Ascending aorta (tissue), 2 donors: ENCODE results near the gene DAAM2. TPM values are rescaled to one million over a fixed set of nuclear protein-coding genes. Genes with fewer than 3 reads are reported as not detected.

Experiments used
- DNase-seq, 2 donors: peaks; one replicate each; pipeline ENCODE4 v3.0.0-alpha.2; 2019; ENCODE audit warnings: low spot score in 2 of 2
- H3K27ac ChIP-seq, 2 donors: fragments of 200-600 bp; sonication (generic); one replicate each; pipeline ENCODE4 v1.5.1; 2016 to 2017; ENCODE audit warnings: mild to moderate bottlenecking in 1 of 2
- H3K27me3 ChIP-seq: fragments of 200-600 bp; sonication (generic); one replicate; pipeline ENCODE4 v1.5.1; 2017
- H3K36me3 ChIP-seq, 2 donors: fragments of 200-600 bp; sonication (generic); one replicate each; pipeline ENCODE4 v1.5.1; 2016
- H3K4me1 ChIP-seq, 2 donors: fragments of 200-600 bp; sonication (generic); one replicate each; pipeline ENCODE4 v1.5.1; 2016 to 2017; ENCODE audit warnings: mild to moderate bottlenecking in 1 of 2
- H3K4me3 ChIP-seq, 2 donors: fragments of 200-600 bp; sonication (generic); one replicate each; pipeline ENCODE4 v1.5.1; 2016 to 2017; ENCODE audit warnings: mild to moderate bottlenecking in 1 of 2
- H3K9me3 ChIP-seq, 2 donors: fragments of 200-600 bp; sonication (generic); one replicate each; pipeline ENCODE4 v1.5.1; 2016
- CTCF ChIP-seq, 3 experiments: fragments of 200-600 bp in 2 of 3; fragments of 450-650 bp in 1 of 3; sonication (generic) in 2 of 3; IDR thresholded peaks; one replicate each; pipeline ENCODE4 v1.5.1; 2016 to 2019; ENCODE audit warnings: antibody characterized with exemption in 3 of 3, mild to moderate bottlenecking in 1 of 3, moderate library complexity in 1 of 3
- intact Hi-C: fragments of 100-400 bp; cut with DNase I; formaldehyde crosslinking; loops from one replicate; pipeline ENCODE4 v1.15.1; 2023
- total RNA-seq: library from RNA; depleted of rRNA; stranded (reverse); fragments of >200 nt; gene quantifications from one replicate; pipeline ENCODE4 v1.1.0, GENCODE V29; 2016

Gene DAAM2
- total RNA-seq, 1 donor from 2014 or later: 44.0 TPM

GRCh38 chr6:39769012-39769411 is 23.2 kb upstream of the DAAM2 start:
- no peaks in the 10 kb centered on the region for H3K9me3 ChIP-seq
- peaks cover 0 to 5% of the 10 kb centered on the region in 2 donors for H3K4me1 ChIP-seq
- intact Hi-C loops: no loop called here
- H3K27ac ChIP-seq: no peak overlapping the region
- no peak overlapping the region for H3K4me3 ChIP-seq
- DNase-seq: no peak
- H3K27me3 ChIP-seq: no peaks in the 10 kb centered on the region
- H3K36me3 ChIP-seq: no peaks in the 10 kb centered on the region
- no peak for TF ChIP-seq CTCF (IDR thresholded peaks at IDR 0.05)

GRCh38 chr6:39770446-39770845 is 21.7 kb upstream of the DAAM2 start:
- no peaks in the 10 kb centered on the region for H3K36me3 ChIP-seq
- no peaks in the 10 kb centered on the region for H3K9me3 ChIP-seq
- no peak overlapping the region for H3K4me3 ChIP-seq
- H3K27me3 ChIP-seq: no peaks in the 10 kb centered on the region
- no peak for TF ChIP-seq CTCF (IDR thresholded peaks at IDR 0.05)
- intact Hi-C loops: no loop called here
- no peak for DNase-seq
- peaks cover 0 to 5% of the 10 kb centered on the region in 2 donors for H3K4me1 ChIP-seq
- no peak overlapping the region for H3K27ac ChIP-seq

- Histone ChIP-seq H3K9me3 (no peaks in the 10 kb centered on the region), H3K36me3 (no peaks in the 10 kb centered on the region), H3K4me1 (peaks cover 0 to 7% of the 10 kb centered on the region in 2 donors), H3K4me3 (no peak overlapping the region), H3K27me3 (no peaks in the 10 kb centered on the region), H3K27ac (peak overlapping the region; percentile 47 to 61)
- intact Hi-C loops: no loop called here
- DNase-seq: no peak
- TF ChIP-seq CTCF (IDR thresholded peaks at IDR 0.05): no peak
Observed at GRCh38 chr6:39772559-39773273, 19.5 kb upstream of the DAAM2 start.

GRCh38 chr6:39773782-39774181 is 18.4 kb upstream of the DAAM2 start:
- no peaks in the 10 kb centered on the region for H3K9me3 ChIP-seq
- no peaks in the 10 kb centered on the region for H3K27me3 ChIP-seq
- no peaks in the 10 kb centered on the region for H3K36me3 ChIP-seq
- no peak for DNase-seq
- no peak for TF ChIP-seq CTCF (IDR thresholded peaks at IDR 0.05)
- H3K27ac ChIP-seq: peak overlapping the region; percentile 47 to 61
- H3K4me3 ChIP-seq: no peak overlapping the region
- intact Hi-C loops: no loop called here
- H3K4me1 ChIP-seq: peaks cover 7 to 16% of the 10 kb centered on the region in 2 donors

- peaks cover 7 to 23% of the 10 kb centered on the region in 2 donors for H3K4me1 ChIP-seq
- H3K9me3 ChIP-seq: no peaks in the 10 kb centered on the region
- no peaks in the 10 kb centered on the region for H3K36me3 ChIP-seq
- H3K27me3 ChIP-seq: no peaks in the 10 kb centered on the region
- intact Hi-C loops: no loop called here
- no peak for TF ChIP-seq CTCF (IDR thresholded peaks at IDR 0.05)
- no peak overlapping the region for H3K4me3 ChIP-seq
- no peak for DNase-seq
- H3K27ac ChIP-seq: peak overlapping the region; percentile 36 to 52
Observed at GRCh38 chr6:39776581-39776980, 15.6 kb upstream of the DAAM2 start.
